ENCODE measurements around the gene KRT20. TPM values are rescaled to one million over a fixed set of nuclear protein-coding genes. Genes with fewer than 3 reads are reported as not detected.
A peak's percentile ranks its signal among the peaks of the same experiment; 100 is the strongest.

Gene KRT20
- total and polyA plus RNA-seq, 2 of the 8 experiments (the other 6 are each of a cell fraction or from before 2014, with no cell fraction given): not detected

GRCh38 chr17:40873801-40874200 is 11.2 kb downstream of the KRT20 start:
- FAIRE-seq: no peak
- H3K23me2 ChIP-seq (ENCODE audit: low read depth, low read length): no peaks in the 10 kb centered on the region
- CTCF ChIA-PET (ENCODE audit: partially characterized antibody): interaction anchor here (1.1 to 1.6 kb wide), 3 partner anchors 10 to 790 kb away, joined by 3 to 7 read pairs (median 4); no protein-coding TSS in a partner anchor
- H3K9ac ChIP-seq (replicated peaks in 1 of 4; ENCODE audit: extremely low read depth in 1 of 4, low read depth in 3 of 4, low read length in 3 of 4): no peak overlapping the region
- H4K91ac ChIP-seq (replicated peaks; ENCODE audit: insufficient read length, low read length): no peak overlapping the region
- H3K36me3 ChIP-seq (ENCODE audit: control insufficient read depth in 2 of 4, insufficient read depth in 4 of 4, low read length in 3 of 4): no peaks in the 10 kb centered on the region
- H4K8ac ChIP-seq (ENCODE audit: extremely low read depth, insufficient read depth, low read length): no peak overlapping the region
- no peaks in the 10 kb centered on the region for H3K9me3 ChIP-seq (ENCODE audit: insufficient read depth in 2 of 2, low read depth in 1 of 2, low read length in 1 of 2)
- POLR2A ChIA-PET (ENCODE audit: partially characterized antibody): no interaction called here
- H2BK15ac ChIP-seq (ENCODE audit: low read length): no peak overlapping the region
- no peak overlapping the region for H2BK5ac ChIP-seq (ENCODE audit: low read depth, low read length)
- H2BK120ac ChIP-seq (replicated peaks; ENCODE audit: low read depth, low read length): no peak overlapping the region
- no peak overlapping the region for H4K5ac ChIP-seq (ENCODE audit: insufficient read length, low read depth, low read length)
- no peak overlapping the region for H3K27ac ChIP-seq (ENCODE audit: low read depth, low read length)
- H3K56ac ChIP-seq (replicated peaks; ENCODE audit: insufficient read length, low read depth, low read length): no peak overlapping the region
- DNase-seq (ENCODE audit: low read depth in 1 of 2, low spot score in 2 of 2): no peak
- H2AFZ ChIP-seq (ENCODE audit: low read length): no peak overlapping the region
- WGBS, 2 experiments (ENCODE audit: extremely low coverage in 1 of 2, insufficient coverage in 1 of 2, insufficient read length in 1 of 2, insufficient replicate concordance in 2 of 2, low coverage in 1 of 2, low lambda C conversion rate in 2 of 2, missing lambda C conversion rate in 1 of 2): 48% methylated on average over 1 of the region's 1 CpG; no CpG with 5 or more reads in 1 of the 2 experiments
- H2BK12ac ChIP-seq (ENCODE audit: low read depth, low read length): no peak overlapping the region
- H3K18ac ChIP-seq (ENCODE audit: extremely low read depth, low read length): no peak overlapping the region
- no peaks in the 10 kb centered on the region for H3K79me2 ChIP-seq (ENCODE audit: control insufficient read depth in 1 of 2, insufficient read depth in 2 of 2, low read length in 2 of 2)
- peaks cover 0 to 4% (median 0%) of the 10 kb centered on the region in 4 experiments; a peak in 3 of 7 replicates for H3K4me1 ChIP-seq (replicated peaks in 1 of 4; ENCODE audit: control insufficient read depth in 3 of 4, insufficient read depth in 4 of 4, low read length in 3 of 4)
- TF ChIP-seq, protein P1, sequence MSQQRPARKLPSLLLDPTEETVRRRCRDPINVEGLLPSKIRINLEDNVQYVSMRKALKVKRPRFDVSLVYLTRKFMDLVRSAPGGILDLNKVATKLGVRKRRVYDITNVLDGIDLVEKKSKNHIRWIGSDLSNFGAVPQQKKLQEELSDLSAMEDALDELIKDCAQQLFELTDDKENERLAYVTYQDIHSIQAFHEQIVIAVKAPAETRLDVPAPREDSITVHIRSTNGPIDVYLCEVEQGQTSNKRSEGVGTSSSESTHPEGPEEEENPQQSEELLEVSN (IDR thresholded peaks at IDR 0.05): no peak
- no peak overlapping the region for H2BK20ac ChIP-seq (ENCODE audit: low read length)
- no peak overlapping the region for H3K14ac ChIP-seq (ENCODE audit: insufficient read length)
- peak overlapping the region; percentile 8 to 17; a peak in 1 of 4 replicates for H3K4me2 ChIP-seq (ENCODE audit: insufficient read depth in 1 of 2, low read depth in 2 of 2, low read length in 2 of 2)
- H3K4ac ChIP-seq (replicated peaks; ENCODE audit: insufficient read length, low read depth, low read length): no peak overlapping the region
- H3K23ac ChIP-seq (ENCODE audit: insufficient read length): no peak overlapping the region
- no peaks in the 10 kb centered on the region for H3K27me3 ChIP-seq (replicated peaks in 1 of 4; ENCODE audit: control insufficient read depth in 3 of 4, extremely low read depth in 1 of 4, insufficient read depth in 3 of 4, low read length in 3 of 4)
- H2AK5ac ChIP-seq (ENCODE audit: low read depth, low read length): no peak overlapping the region
- H3K4me3 ChIP-seq (ENCODE audit: extremely low read depth in 1 of 4, insufficient read depth in 2 of 4, low read depth in 3 of 4, low read length in 4 of 4): no peak overlapping the region
- no peaks in the 10 kb centered on the region for H4K20me1 ChIP-seq (replicated peaks in 1 of 2; ENCODE audit: control insufficient read depth in 1 of 2, insufficient read depth in 2 of 2, low read length in 2 of 2)
- H3K79me1 ChIP-seq (ENCODE audit: low read depth, low read length): no peaks in the 10 kb centered on the region
